ENCODE data around the gene VSTM4. TPM values are rescaled to one million over a fixed set of nuclear protein-coding genes. Genes with fewer than 3 reads are reported as not detected.

Gene VSTM4
- total RNA-seq, 4 donors from 2014 or later: 1.8 to 4.0 (median 2.6) TPM

DNA sequence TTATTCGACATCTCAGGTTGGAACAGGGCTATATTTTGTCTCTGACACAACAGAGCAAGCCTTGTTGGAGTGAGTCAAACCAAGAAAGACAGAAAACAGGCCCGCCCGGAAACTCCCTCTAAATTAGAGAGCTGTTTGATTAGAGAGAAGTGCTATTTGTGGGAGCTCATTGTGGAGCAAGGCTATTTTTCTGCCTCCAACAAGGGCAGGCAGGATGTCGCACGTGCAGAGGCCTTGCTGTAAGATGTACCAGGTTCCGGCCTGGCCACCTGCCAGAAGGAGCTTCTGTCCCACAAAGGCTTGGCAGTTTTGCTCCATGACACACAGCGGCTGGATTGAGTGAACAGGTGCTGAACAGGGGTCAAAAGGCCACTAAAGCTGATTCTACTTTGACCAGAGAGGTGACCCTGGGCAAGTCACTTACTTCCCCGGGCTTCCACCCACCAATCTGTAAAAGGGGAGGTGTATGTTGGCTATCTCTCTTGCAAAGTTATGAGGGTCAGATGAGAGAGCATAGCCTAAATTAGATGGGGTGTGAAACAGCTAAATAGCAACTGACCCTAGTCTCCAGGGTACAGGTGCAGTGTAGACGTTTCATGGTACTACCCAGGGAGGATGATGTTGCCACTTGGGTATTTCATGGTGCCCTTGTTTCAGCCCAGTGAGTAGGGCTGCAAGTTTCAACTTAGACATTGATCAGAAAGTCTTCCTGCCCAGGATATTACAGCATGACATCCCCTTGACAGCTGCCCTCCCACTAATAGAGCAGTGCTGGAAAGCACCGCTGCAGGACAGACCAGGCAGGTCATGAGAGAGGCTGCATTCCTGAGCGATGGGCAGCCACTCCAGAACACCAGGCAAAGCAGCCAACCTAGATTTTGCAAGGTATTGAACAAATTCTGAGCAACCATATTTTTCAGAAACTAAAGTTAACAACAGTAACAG lies 62.0 kb downstream of the VSTM4 start:
- intact Hi-C loops (cut with DNase I; ENCODE audit: low total_unique reads): no loop called here
- no peak overlapping the region for H3K27ac ChIP-seq
- peaks cover 0 to 10% of the 10 kb centered on the region in 2 donors for H3K4me1 ChIP-seq
- no peaks in the 10 kb centered on the region for H3K9me3 ChIP-seq
- TF ChIP-seq POLR2A (IDR thresholded peaks at IDR 0.05): no peak
- no peak for TF ChIP-seq CTCF (IDR thresholded peaks at IDR 0.05 in 4 of 5, conservative IDR thresholded peaks at IDR 0.05 in 1 of 5)
- no peaks in the 10 kb centered on the region for H3K36me3 ChIP-seq
- peak; percentile 39 to 49 for ATAC-seq
- peak in 1 of 2 donors; percentile 34 for DNase-seq
- no peaks in the 10 kb centered on the region for H3K27me3 ChIP-seq
- in situ Hi-C loops (cut with MboI; ENCODE audit: low sequenced_read_pairs in 4 of 4): no loop called here
- H3K4me3 ChIP-seq: no peak overlapping the region

- DNase-seq (no peak), ATAC-seq (no peak)
- Histone ChIP-seq H3K27ac (no peak overlapping the region), H3K4me3 (no peak overlapping the region), H3K9me3 (no peaks in the 10 kb centered on the region), H3K27me3 (no peaks in the 10 kb centered on the region), H3K4me1 (peaks cover 0 to 10% of the 10 kb centered on the region in 2 donors), H3K36me3 (no peaks in the 10 kb centered on the region)
- in situ Hi-C loops (cut with MboI; ENCODE audit: low sequenced_read_pairs in 4 of 4): no loop called here
- TF ChIP-seq POLR2A (IDR thresholded peaks at IDR 0.05) (no peak), CTCF (IDR thresholded peaks at IDR 0.05 in 4 of 5, conservative IDR thresholded peaks at IDR 0.05 in 1 of 5) (no peak)
- intact Hi-C loops (cut with DNase I; ENCODE audit: low total_unique reads): no loop called here
Measured at GRCh38 chr10:49052069-49052468, 63.3 kb downstream of the VSTM4 start.

DNA sequence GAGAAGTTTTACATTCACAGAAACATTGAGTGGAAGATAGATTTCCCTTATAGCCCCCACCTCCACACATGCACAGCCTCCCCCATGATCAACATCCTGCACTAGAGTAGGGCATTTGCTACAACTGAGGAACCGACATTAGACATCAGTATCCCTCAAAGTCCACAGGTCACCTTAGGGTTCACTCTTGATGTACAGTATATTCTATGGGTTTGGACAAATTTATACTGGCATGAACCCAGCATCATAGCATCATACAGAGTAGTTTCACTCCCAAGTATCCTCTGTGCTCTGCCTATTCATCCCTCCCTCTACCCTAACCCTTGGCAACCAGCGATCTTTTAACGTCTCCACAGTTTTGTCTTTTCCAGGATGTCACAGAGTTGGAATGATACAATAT lies 64.4 kb downstream of the VSTM4 start:
- Histone ChIP-seq H3K27ac (no peak overlapping the region), H3K36me3 (no peaks in the 10 kb centered on the region), H3K9me3 (no peaks in the 10 kb centered on the region), H3K27me3 (no peaks in the 10 kb centered on the region), H3K4me3 (no peak overlapping the region), H3K4me1 (peaks cover 0 to 6% of the 10 kb centered on the region in 2 donors)
- intact Hi-C loops (cut with DNase I; ENCODE audit: low total_unique reads): no loop called here
- in situ Hi-C loops (cut with MboI; ENCODE audit: low sequenced_read_pairs in 4 of 4): no loop called here
- no peak for ATAC-seq
- no peak for DNase-seq
- TF ChIP-seq CTCF (IDR thresholded peaks at IDR 0.05 in 4 of 5, conservative IDR thresholded peaks at IDR 0.05 in 1 of 5): no peak
- TF ChIP-seq POLR2A (IDR thresholded peaks at IDR 0.05): no peak

GRCh38 chr10:49050366-49050765 lies 65.0 kb downstream of the VSTM4 start:
- no peaks in the 10 kb centered on the region for H3K27me3 ChIP-seq
- no peaks in the 10 kb centered on the region for H3K9me3 ChIP-seq
- ATAC-seq (no peak), DNase-seq (no peak)
- no peak overlapping the region for H3K27ac ChIP-seq
- intact Hi-C loops (cut with DNase I; ENCODE audit: low total_unique reads) (no loop called here), in situ Hi-C loops (cut with MboI; ENCODE audit: low sequenced_read_pairs in 4 of 4) (no loop called here)
- no peak overlapping the region for H3K4me3 ChIP-seq
- TF ChIP-seq POLR2A (IDR thresholded peaks at IDR 0.05) (no peak), CTCF (IDR thresholded peaks at IDR 0.05 in 4 of 5, conservative IDR thresholded peaks at IDR 0.05 in 1 of 5) (no peak)
- peaks cover 0 to 6% of the 10 kb centered on the region in 2 donors for H3K4me1 ChIP-seq
- no peaks in the 10 kb centered on the region for H3K36me3 ChIP-seq
